Activated B cell treated with CpG ODN at 0.5 μM for 24 hours (primary cell): Measurements from ENCODE around the gene SLC6A5. TPM values are rescaled to one million over a fixed set of nuclear protein-coding genes. Genes with fewer than 3 reads are reported as not detected.

ENCODE experiments used
- ATAC-seq: fragments of 200-7000 bp; cut with Tn5 transposase; one replicate; pipeline ENCODE4 v1.10.0; 2021; ENCODE audit warnings: low read depth, mild to moderate bottlenecking, moderate library complexity
- CTCF ChIA-PET: fragments of 350-600 bp; sonication (Branson Sonifier 250); formaldehyde crosslinking; loops from one replicate; lab custom pipeline; 2021; ENCODE audit warnings: antibody characterized with exemption; lab: Charles Lee
- POLR2A ChIA-PET: fragments of 350-600 bp; sonication (Branson Sonifier 250); formaldehyde crosslinking; loops from one replicate; lab custom pipeline; 2021; ENCODE audit warnings: antibody characterized with exemption; lab: Charles Lee
- DNase-seq: peaks from one replicate; pipeline ENCODE4 v3.0.0; 2022
- H3K27ac Mint-ChIP-seq: one replicate; pipeline ENCODE4 v1.8.0; 2020; ENCODE audit warnings: mixed read lengths
- H3K27me3 Mint-ChIP-seq: one replicate; pipeline ENCODE4 v1.8.0; 2021; ENCODE audit warnings: mixed read lengths
- H3K36me3 Mint-ChIP-seq: one replicate; pipeline ENCODE4 v1.8.0; 2021; ENCODE audit warnings: low read depth, mixed read lengths
- H3K4me1 Mint-ChIP-seq: one replicate; pipeline ENCODE4 v1.8.0; 2021; ENCODE audit warnings: mixed read lengths
- H3K4me3 Mint-ChIP-seq: one replicate; pipeline ENCODE4 v1.8.0; 2020; ENCODE audit warnings: mild to moderate bottlenecking, mixed read lengths
- H3K9me3 Mint-ChIP-seq: one replicate; pipeline ENCODE4 v1.8.0; 2020; ENCODE audit warnings: mixed read lengths
- CTCF ChIP-seq: fragments of 200-600 bp; IDR thresholded peaks from one replicate; pipeline ENCODE4 v1.8.0; 2022; ENCODE audit warnings: antibody characterized with exemption, mild to moderate bottlenecking
- intact Hi-C: fragments of 100-400 bp; cut with micrococcal nuclease; formaldehyde crosslinking; loops from one replicate; pipeline ENCODE4 v1.15.1; 2024
- total RNA-seq: library from RNA; stranded (reverse); gene quantifications from 2 replicates; pipeline ENCODE4 v1.2.3, GENCODE V29; 2022

Gene SLC6A5
- total RNA-seq, 1 donor from 2014 or later: not detected

GRCh38 chr11:20601221-20601914, 2.0 kb downstream of the SLC6A5 start:
- Mint-ChIP-seq H3K27me3 (peaks cover 84% of the 10 kb centered on the region), H3K4me3 (no peak overlapping the region), H3K27ac (no peak overlapping the region), H3K4me1 (peaks cover 7% of the 10 kb centered on the region), H3K36me3 (no peaks in the 10 kb centered on the region), H3K9me3 (no peaks in the 10 kb centered on the region)
- ChIA-PET CTCF (no interaction called here), POLR2A (no interaction called here)
- DNase-seq (no peak), ATAC-seq (no peak)
- intact Hi-C loops: no loop called here
- TF ChIP-seq CTCF: no peak

- intact Hi-C loops: no loop called here
- peaks cover 84% of the 10 kb centered on the region for H3K27me3 Mint-ChIP-seq
- no peak for DNase-seq
- H3K36me3 Mint-ChIP-seq: no peaks in the 10 kb centered on the region
- H3K4me3 Mint-ChIP-seq: no peak overlapping the region
- H3K27ac Mint-ChIP-seq: no peak overlapping the region
- no peak for ATAC-seq
- H3K4me1 Mint-ChIP-seq: no peaks in the 10 kb centered on the region
- ChIA-PET POLR2A (no interaction called here), CTCF (no interaction called here)
- TF ChIP-seq CTCF: no peak
- H3K9me3 Mint-ChIP-seq: no peaks in the 10 kb centered on the region
Measured at GRCh38 chr11:20604295-20604803, 4.9 kb downstream of the SLC6A5 start.

- H3K36me3 Mint-ChIP-seq: no peaks in the 10 kb centered on the region
- no peak overlapping the region for H3K4me3 Mint-ChIP-seq
Measured at GRCh38 chr11:20604864-20605601, 5.6 kb downstream of the SLC6A5 start.

GRCh38 chr11:20605602-20606091, 6.2 kb downstream of the SLC6A5 start:
- Mint-ChIP-seq H3K4me1 (peaks cover 7% of the 10 kb centered on the region), H3K4me3 (no peak overlapping the region), H3K9me3 (no peaks in the 10 kb centered on the region), H3K27me3 (peaks cover 80% of the 10 kb centered on the region), H3K27ac (no peak overlapping the region), H3K36me3 (no peaks in the 10 kb centered on the region)
- ATAC-seq: no peak
- intact Hi-C loops: no loop called here
- TF ChIP-seq CTCF: no peak
- CTCF ChIA-PET: no interaction called here
- POLR2A ChIA-PET: no interaction called here
- DNase-seq: no peak

More at GRCh38 chr11:20604864-20605601, 5.6 kb downstream of the SLC6A5 start:
- H3K9me3 Mint-ChIP-seq: no peaks in the 10 kb centered on the region
- TF ChIP-seq CTCF: no peak
- peaks cover 2% of the 10 kb centered on the region for H3K4me1 Mint-ChIP-seq
- H3K27me3 Mint-ChIP-seq: peaks cover 80% of the 10 kb centered on the region
- ATAC-seq (no peak), DNase-seq (no peak)
- ChIA-PET CTCF (no interaction called here), POLR2A (no interaction called here)
- H3K27ac Mint-ChIP-seq: no peak overlapping the region
- intact Hi-C loops: no loop called here

- intact Hi-C loops: no loop called here
- H3K27me3 Mint-ChIP-seq: peaks cover 70% of the 10 kb centered on the region
- POLR2A ChIA-PET: no interaction called here
- H3K4me3 Mint-ChIP-seq: no peak overlapping the region
- CTCF ChIA-PET: interaction anchor here (0.6 kb wide), 1 partner anchor 11 kb away, joined by 4 read pairs; no protein-coding TSS in a partner anchor
- no peak for TF ChIP-seq CTCF
- DNase-seq (no peak), ATAC-seq (no peak)
- H3K27ac Mint-ChIP-seq: no peak overlapping the region
- no peaks in the 10 kb centered on the region for H3K36me3 Mint-ChIP-seq
- H3K4me1 Mint-ChIP-seq: peaks cover 7% of the 10 kb centered on the region
- H3K9me3 Mint-ChIP-seq: no peaks in the 10 kb centered on the region
Measured at GRCh38 chr11:20608934-20609333, 9.5 kb downstream of the SLC6A5 start.
